Superior temporal gyrus (tissue), 1 donor: Measurements from ENCODE around the gene SMYD1.
"Not testable (repeated sequence)": the region's sequence is repeated elsewhere in the genome, so short reads cannot be mapped to it uniquely, and the experiment has no call there.

ENCODE experiments used
- DNase-seq: peaks from one replicate; pipeline ENCODE4 v3.0.0-alpha.2; 2016; ENCODE audit errors: extremely low spot score

SMYD1 gene

DNA sequence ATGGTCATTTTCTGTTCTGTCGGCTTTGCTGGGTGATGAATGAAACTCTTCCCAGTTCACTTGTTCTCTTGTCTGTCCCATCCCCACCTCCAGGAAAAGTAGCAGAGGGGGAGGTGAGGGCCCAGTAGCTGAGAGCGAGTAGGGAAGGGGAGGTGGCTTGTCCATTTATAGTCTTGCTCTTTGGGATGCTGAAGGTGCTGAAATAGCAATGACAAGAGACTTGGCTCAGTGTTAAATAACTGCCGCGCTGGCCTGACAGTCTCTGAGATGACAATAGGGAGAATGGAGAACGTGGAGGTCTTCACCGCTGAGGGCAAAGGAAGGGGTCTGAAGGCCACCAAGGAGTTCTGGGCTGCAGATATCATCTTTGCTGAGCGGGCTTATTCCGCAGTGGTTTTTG lies at the start of gene SMYD1:
Gene SMYD1 (plus strand): TSS at position 228 of the 400 bp plus-strand sequence. CDS start 40 bp downstream, at position 268.
- DNase-seq, result no peak

DNA sequence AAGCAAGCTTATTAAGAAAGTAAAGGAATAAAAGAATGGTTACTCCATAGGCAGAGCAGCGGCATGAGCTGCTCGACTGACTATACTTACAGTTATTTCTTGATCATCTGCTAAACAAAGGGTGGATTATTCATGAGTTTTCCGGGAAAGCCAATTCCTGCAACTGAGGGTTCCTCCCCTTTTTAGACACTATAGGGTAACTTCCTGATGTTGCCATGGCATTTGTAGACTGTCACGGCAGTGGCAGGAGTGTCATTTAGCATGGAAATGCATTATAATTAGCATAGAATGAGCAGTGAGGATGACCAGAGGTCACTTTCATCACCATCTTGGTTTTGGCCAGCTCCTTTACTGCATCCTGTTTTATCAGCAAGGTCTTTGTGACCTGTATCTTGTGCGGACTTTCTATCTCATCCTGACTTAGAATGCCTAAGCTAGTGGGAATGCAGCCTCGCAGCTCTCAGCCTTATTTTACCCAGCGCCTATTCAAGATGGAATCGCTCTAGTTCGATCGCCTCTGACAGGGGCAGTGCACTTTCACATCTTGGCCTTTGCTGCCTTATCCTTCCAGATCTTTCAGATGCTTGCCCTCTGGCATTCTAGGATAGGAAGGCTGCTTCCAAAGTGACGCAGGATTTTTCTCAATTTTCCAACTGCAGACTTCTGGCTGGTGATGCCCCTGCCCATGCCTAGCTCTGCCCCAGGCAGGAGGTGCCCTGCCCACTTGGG lies 49.4 kb upstream of the SMYD1 start:
- DNase-seq, result not testable (repeated sequence)

DNA sequence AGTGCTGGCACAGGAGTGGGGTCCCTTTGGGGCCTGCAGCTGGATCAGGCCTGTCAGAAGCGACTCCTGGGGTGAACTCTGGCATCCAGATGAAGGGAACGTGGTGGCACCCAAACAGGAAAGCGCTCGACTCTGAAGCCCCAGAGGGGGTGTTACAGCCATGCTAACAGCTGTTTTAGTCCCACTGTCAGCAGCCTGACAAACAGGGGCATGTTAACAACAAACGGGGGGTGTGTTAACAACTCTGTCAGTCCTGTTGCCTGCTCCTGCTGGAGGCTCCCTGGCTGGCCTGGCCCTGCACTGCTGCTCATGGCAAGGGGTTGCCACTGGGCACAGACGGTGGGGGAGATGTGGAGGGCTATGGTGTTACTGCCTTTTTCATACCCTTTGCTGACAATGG lies 48.7 kb upstream of the SMYD1 start:
- no peak for DNase-seq

DNA sequence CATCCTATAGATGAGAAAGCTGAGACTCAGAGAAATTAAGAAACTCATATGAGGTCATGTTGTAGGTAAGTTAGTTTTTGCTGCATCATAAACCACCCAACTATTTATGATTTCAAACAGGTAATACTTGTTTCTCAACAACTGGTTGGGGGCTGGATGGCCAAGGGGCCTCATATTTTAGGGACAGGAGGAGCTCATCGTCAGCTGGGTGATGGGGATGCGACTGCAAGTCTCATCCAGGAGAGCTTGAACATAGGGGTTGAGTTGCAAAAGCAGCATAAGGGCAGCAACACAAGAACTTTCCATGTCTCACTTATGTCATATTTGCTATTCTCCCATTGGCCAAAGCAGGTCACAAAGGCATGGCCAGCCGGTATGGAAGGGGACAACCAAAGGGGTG lies 47.6 kb upstream of the SMYD1 start:
- no peak for DNase-seq

DNA sequence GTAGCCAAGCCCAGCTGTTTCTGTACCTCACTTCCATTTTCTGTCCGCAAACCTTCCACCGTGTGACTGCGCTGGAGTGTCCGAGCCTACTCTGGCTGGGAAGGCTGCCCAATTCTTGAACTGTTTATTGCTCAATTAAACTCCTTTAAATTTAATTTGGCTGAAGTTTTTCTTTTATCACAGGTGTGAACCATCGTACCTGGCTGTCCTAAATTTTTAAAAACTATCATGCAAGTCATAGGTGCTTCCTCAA lies 45.0 kb upstream of the SMYD1 start:
- no peak for DNase-seq

DNA sequence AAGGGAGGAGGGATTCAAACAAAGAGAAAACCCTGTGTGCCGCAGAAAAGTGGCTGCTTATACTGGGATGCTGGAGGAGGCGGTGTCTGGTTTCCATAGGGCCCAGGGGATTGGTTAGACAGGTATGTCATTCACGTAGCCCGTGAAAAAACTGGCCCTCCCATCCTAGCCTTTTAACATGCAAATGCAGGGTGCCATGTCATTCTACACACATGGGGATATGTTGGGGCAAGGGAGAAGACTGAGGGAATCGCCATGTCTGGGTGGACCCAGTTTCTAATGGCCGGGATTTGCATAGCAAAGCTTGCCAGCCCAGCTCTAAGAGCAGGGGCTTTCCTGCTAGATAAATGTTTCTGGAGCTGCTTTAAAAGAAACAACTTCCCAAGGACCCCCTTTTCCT lies 43.1 kb upstream of the SMYD1 start:
- no peak for DNase-seq

DNA sequence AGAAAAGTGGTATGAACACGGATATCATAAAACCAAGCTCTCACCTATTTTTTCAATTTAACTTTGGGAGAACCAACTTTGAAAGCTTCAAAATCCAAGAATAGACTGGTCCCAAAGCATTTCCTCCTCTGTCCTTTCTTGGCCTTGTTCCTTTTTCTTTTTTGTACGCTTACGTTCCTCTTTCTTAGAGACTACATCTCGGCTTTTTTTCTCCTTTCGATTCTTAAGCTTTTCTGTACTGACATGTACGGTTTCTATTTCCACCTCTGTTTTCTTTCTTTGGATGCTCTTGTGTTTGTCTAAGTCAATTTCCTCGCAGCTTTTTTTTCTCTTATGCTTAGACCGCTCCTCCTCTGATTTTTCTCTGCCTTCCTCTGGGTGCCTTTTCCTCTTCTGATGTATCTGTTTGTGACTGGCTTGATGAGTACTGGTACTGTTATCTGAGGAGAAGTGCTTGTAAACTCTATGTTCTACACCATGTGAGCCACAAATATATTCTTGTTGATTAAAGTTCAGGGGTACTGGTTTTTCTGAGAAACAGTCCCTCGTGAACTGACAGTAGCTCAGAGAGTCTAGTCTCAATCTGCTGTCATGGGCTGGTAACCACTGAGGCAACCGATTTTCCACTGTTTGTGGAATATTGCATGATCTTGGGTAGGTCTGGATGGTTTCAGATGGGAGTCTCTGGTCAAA lies 39.8 kb upstream of the SMYD1 start:
- no peak for DNase-seq

DNA sequence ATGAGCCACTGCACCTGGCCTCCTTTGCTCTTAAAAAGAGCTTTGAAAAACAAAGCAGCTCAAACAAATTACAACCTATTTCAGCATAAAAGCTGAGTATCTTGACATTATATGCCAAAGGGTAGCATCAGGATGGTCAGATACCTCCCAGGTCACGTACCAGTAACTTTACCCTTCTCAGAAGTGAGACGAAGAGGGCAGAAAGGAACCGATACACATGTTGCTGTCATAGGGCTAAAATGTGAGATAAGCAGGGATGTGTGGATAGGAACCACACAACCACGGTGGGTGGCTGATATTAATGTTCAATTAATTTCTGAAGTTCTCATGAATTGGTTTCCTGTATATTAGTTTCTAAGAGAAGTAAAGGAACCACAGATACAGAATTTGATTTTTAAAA lies 38.7 kb upstream of the SMYD1 start:
- DNase-seq, result no peak

DNA sequence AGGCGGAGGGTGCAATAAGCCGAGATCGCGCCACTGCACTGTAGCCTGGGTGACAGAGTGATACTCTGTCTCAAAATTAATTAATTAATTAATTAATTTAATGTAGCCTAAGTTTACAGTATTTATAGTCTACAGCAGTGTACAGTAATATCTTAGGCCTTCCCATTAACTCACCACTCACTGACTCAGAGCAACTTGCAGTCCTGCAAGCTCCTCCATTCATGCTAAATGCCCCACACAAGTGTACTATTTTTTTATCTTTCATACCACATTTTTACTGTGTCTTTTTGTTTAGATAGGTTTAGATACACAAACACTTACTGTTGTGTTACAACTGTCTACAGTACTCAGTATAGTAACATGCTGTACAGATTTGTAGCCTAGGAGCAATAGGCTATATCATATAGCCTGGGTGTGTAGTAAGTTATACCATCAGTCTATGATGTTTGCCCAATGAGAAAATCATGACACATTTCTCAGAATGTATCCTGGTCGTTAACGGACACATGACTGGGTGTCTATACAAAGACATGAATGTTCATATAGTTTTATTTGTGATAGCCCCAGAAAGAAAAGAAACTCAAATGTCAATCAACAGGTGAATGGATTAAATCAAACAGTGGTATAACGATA lies 35.4 kb upstream of the SMYD1 start:
- DNase-seq, result no peak

DNA sequence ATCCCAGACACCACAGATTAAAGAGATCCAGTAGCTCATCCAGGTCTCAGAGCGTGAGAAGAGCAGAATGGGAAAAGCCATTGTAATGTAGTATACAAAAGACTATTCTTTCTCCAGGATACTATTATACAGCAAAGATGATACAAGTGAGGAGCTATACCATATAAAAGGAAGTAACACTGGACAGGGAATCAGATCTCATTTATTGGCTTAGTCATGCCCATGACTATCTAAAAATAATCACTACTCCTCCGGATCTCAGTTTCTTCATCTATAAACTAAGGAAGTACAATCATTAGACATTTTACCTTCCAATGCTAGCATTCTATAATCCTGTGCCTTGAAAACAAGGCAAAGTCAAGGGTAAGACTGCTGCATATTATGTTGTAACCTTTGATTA lies 31.4 kb upstream of the SMYD1 start:
- no peak for DNase-seq

DNA sequence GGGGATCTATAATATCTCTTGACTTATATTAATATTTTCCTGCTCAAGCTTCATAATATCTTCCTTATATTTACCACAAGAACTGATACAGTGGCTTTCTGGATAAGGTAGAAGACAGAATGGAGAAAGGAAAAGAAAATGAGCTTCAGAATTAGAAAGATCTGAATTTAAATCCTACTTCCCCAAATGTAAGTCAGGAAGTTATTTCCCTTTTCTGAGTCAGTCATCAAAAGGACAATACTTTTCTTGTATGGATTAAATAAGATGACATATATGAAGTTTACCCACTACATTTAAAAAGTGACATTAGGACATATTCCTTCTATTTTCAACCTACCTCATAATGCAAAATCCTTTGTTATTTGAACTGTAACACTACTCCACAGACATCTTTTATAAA lies 31.0 kb upstream of the SMYD1 start:
- no peak for DNase-seq

DNA sequence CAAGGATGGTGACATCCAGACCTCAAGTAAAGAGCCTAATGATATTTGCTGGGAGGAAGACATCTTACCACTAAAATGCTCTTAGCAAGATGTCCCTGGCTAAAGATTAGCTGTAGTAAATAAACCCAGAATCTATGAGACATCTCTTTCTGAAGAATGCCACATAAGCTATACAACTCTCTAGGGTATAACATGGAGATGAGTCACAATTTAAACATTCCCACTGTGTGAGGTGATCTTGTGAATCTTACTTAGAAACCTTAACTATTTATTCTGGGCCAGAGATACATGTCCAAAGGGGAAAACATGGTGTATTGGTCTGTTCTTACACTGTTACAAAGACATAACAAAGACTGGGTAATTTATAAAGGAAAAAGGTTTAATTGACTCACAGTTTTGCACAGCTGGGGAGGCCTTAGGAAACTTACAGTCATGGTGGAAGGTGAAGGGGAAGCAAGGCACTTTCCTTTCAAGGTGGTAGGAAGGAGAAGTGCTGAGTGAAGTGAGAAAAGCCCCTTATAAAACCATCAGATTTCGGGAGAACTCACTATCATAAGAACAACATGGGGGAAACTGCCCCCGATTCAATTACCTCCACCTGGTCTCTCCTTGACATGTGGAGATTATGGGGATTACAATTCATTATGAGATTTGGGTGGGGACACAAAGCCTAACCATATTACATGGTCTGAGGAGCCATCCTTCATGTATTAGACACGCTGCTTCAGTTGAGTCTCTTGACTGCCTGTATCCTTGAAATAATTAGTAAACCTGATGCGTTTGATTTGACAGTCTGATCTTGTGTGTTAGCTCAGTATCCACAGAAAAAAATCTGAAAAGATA lies 29.1 kb upstream of the SMYD1 start:
- no peak for DNase-seq

DNA sequence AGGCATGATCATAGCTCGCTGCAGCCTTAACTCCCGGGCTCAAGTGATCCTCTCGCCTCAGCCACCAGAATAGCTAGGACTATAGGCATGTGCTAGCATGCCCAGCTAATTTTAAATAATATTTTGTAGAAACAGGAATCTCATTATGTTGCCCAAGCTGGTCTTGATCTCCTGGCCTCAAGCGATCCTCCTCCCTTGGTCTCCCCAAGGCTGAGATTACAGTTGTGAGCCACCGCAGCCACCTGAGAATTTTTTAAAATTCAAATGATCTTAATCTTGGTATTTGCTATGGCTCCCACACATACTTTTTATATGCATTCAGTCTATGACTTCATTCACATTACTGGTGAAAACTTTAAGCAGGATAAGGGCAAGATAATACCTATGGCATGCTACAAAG lies 25.1 kb upstream of the SMYD1 start:
- DNase-seq, result no peak

DNA sequence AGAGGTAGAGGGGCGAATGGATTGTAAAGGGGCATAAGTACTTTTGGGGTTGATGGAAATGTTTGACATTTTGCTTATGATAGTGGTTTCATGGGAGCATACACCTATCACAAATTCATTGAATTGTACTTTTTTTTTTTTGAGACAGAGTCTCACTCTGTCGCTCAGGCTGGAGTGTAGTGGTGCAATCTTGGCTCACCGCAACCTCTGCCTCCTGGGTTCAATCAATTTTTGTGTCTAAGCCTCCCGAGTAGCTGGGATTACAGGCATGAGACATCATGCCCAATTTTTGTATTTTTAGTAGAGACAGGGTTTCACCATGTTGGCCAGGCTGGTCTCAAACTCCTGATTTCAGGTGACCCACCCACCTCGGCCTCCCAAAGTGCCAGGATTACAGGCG lies 22.1 kb upstream of the SMYD1 start:
- not testable (repeated sequence) for DNase-seq

DNA sequence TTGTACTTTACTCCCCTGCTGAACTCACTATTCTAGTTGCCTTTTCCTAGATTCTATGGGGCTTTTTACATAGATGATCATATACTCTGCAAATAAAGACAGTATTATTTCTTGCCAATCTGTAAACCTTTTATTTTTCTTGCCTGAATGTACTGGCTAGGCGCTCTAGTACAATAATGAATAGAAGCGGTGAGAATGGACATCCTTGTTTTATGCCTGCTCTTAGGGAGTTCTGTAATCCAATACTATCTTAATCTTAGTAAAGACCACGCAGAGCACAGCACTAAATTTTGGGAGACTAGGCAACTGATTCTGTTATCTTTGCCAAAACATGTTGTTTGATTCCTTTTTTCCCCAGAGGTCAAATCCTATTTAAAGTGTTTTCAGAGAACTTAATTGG lies 19.1 kb upstream of the SMYD1 start:
- DNase-seq, result no peak

DNA sequence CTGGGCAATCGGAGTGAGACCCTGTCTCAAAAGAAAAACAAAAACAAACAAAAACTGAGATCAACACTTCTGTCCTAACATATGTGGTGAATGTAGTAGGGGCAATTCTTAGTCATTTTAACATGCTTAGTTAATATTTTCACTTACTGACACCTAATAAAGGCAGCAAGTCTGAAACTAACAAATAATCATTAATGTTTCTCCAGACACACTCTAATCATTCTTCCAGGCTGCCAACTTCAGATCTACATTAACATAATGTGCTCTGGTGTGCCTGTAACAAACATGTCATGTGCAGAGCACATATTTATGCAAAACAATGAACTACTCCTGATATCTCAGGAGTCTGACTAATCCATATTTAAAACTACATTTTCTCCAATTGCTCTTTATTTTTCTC lies 18.0 kb upstream of the SMYD1 start:
- DNase-seq, result no peak

DNA sequence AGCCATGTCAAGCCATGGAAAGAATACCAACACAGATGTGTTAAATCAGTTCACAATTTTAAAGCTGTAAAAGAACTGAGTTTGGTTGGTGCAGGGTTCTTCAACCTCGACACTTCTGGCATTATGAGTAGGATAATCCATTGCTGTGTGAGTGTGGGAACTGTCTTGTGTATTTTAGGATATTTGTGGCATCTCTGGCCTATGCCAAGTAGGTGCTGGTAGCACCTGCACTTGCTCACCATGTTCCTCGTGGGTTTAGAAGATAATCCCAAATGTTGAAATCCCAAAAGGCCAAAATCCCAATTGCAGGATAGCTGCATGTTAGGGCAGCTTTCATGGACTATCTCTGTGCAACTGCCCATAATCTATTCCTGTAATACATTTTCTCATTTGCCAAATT lies 15.8 kb upstream of the SMYD1 start:
- no peak for DNase-seq

DNA sequence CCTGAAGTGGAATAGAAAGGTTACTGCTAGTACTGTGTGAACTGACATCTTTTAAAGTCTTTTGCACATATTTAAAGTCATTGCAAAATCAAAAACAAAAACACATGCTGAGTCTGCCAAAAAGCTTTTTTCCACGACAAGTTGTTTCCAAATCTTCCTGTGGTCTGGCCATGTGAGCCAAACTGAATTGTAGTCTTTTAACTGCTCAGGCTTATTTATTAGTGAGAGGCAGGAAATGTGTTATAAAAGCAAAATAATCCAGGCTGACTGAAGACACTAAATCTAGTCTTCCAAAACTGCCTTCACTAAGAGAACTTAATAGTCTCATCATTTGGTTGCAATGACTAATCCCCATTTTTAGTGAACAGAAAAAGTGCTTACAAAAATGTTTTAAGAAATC lies 14.3 kb upstream of the SMYD1 start:
- DNase-seq, result no peak

DNA sequence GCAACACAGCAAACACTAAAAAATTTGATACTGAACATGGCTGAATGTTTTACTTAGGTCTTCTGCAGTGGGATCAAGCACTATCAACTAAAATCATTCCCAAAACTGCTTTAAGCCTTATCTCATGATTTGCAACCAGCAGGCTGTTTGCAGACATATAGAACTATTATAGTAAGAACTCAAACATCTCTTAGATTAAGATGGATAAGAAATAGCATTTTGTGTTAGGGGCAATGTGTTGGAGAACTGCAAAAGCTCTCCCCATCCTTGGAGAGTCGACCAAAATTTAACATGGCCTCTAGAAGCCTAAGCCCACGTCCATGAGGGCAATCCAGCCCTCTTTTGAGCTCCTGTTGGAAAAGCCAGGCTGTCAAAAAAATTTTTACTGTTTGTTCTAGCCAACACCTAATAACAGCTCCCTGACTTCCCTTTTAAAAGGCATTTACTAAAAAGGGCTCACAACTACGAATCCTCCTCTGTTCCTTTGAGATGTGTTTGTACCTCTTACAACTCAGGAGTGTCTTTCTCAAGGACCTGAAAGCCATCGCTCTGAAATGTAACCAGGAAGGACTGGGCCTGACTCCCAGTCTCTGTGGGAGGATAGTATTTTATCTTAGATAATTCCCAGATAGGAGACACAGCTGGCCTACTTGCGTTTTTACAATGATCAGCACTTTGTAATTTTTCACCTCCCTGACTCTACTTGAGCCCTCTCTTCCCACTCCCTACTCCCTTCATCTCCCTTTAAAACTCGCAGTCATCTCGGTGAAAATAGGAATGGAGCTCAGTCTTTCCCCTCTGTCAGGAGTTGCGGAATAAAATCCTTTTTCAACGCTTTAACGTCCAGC lies 13.5 kb upstream of the SMYD1 start:
- no peak for DNase-seq

DNA sequence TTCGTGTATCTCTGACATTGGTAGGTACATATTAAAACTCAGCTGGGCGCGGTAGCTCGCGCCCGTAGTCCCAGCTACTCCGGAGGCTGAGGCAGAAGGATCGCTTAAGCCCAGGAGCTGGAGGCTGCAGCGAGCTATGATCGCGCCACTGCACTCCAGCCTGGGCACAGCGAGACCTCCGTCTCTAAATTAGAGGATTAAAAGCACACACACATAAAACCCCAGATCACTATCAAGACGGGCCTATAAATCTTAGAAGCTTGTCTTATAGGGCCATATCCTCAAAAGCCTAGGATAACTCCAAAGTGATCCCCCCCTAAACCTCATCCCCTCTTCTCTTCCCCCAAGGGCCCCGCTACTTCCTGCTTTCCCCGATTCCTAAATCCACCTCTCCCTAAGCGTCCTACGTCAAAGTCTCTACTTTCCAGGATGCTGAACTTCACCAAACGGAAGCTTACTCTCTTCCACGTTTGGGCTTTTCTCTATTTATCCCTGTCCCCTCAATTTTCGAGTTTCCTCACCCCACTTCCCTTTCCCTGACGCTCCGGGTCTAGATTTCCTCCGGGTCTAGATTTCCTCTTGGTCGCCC lies 12.7 kb upstream of the SMYD1 start:
- DNase-seq, result no peak
